ENCODE results near the gene COL4A6.

GRCh38 chrX:108298165-108298602 is 140.0 kb downstream of the COL4A6 start:
- TF ChIP-seq CTCF (IDR thresholded peaks at IDR 0.05 in 8 of 11, conservative IDR thresholded peaks at IDR 0.05 in 3 of 11), result no peak
- TF ChIP-seq POLR2AphosphoS5 (IDR thresholded peaks at IDR 0.05), result no peak
